Stimulated activated CD8-positive, alpha-beta memory T cell treated with anti-CD3 and anti-CD28 coated beads, Interleukin-7, amount 100 ng/mL, for 48 hours (primary cell): Measurements from ENCODE around the gene PLEKHA3.
A peak's percentile ranks its signal among the peaks of the same experiment; 100 is the strongest.
"Not testable (repeated sequence)": the region's sequence is repeated elsewhere in the genome, so short reads cannot be mapped to it uniquely, and the experiment has no call there.

ENCODE experiments used
- DNase-seq, 2 donors: peaks; one replicate each; pipeline ENCODE4 v3.0.0-alpha.2; 2020; ENCODE audit warnings: low read depth in 1 of 2; ENCODE audit errors: extremely low read depth in 1 of 2

The PLEKHA3 gene

DNA sequence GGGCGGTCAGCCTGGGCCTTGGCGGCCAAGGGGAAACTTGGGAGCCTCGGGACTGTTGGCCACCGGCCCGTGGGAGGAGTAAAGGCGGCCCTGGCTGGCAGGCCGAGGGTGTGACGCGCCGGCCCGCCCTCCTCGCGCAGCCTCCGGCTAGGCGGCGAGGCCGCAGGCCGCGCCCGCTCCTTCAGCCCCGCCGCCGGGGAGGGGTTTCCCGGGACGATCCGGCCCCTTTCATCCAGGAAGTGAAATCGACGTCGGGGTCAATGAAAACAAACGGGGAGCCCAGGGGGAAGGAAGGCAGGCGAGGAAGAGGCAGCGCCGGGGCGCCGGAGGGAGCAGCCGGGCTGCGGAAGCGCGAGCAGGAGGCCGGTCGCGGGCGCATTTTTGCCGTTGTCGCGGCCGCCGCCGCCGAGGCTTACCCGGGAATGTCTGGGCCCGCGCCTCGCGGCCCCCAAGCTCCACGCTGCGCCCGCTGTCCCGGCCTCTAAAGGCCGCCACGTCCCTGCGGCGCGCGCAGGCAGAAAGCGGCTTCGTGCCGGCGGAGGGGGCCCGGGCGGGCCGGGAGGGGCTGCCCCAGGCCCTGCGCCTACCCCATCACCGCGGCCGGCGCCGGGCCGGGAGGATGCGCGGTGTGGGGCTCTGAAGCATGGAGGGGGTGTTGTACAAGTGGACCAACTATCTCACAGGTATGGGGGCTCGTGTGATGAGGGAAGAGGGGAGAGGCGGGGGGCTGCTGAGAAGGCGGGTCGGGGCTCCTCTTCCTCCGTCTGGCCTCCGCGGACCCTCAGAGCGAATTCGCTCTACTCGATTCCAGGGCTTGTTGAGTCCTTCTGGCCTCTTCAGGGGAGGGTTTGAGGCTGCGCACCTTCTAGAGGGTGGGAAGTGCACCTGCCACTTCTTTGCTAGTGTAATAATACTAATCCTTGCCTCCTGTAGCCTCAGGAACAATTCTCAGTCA lies at the start of gene PLEKHA3:
PLEKHA3 (plus strand) TSS at position 231 of the 955 bp plus-strand sequence; CDS start at position 644, 413 bp downstream.
- DNase-seq: peak; percentile 73 to 75

DNA sequence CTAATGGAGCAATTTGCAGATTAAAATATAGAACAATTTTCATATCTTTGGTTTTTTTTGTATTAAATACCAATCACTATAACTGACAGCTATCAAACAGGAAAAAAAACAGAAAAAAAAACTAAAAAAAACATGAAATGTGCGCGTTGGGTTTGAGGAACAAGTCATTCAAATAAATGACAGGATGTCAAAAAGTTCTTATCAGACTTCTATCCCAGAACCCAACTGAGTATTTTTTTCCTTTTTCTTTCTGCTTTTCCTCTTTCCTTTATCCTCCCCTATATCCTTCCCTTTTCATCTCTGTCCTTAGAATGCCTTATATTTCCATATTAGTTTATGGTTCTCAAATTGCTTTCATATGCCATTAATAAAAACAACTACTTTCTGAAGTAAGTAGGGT lies 43.6 kb upstream of the PLEKHA3 start:
- DNase-seq: no peak

DNA sequence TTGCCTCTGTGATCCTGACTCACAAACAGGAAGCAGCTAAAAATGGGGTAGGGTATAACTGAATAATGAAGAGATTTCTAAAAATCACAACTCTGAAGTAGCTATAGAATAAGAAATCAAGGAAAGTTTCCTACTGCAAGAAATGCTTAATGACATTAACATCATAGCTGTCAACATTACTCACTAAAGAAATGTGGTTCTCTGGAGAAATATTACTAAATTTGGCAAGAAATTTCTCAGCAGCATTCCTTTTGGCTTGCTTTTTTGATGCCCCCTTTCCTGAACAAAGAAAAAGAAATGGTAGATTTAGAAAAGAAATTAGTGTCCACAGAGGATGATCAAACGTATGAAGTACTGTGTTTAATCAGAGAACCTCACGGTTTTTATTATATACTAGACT lies 38.8 kb upstream of the PLEKHA3 start:
- no peak for DNase-seq

DNA sequence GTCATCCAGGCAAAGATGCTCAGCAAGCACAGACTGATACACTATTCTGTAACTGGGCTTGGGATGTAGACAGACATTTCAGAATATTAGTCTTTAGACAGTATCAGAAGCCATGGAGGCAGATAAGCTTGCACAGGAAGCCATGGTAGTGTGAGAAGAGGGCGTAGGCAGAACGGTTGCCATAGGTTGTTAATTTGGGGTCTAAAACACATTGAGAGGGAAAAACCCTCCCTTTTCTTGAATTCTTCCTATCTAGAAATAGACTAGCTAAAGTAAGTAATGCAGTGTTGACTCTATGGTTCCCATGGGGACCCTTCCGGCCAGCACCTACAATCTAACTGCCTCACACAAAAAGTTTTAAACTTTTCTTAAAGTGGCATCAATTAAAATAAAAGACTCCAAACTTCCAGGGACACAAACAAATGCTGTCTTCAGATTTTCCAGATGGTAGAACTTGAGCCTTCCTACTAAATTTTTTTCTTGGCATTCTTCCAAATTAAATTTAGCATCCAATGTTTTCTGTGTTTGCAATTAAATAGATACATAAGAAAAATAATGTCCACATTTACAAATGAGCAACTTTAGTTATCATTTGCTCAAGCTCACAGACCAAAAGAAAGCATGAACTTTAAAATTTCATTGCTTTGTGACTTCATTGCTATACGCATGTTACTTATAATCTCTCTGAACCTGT lies 31.1 kb upstream of the PLEKHA3 start:
- no peak for DNase-seq

DNA sequence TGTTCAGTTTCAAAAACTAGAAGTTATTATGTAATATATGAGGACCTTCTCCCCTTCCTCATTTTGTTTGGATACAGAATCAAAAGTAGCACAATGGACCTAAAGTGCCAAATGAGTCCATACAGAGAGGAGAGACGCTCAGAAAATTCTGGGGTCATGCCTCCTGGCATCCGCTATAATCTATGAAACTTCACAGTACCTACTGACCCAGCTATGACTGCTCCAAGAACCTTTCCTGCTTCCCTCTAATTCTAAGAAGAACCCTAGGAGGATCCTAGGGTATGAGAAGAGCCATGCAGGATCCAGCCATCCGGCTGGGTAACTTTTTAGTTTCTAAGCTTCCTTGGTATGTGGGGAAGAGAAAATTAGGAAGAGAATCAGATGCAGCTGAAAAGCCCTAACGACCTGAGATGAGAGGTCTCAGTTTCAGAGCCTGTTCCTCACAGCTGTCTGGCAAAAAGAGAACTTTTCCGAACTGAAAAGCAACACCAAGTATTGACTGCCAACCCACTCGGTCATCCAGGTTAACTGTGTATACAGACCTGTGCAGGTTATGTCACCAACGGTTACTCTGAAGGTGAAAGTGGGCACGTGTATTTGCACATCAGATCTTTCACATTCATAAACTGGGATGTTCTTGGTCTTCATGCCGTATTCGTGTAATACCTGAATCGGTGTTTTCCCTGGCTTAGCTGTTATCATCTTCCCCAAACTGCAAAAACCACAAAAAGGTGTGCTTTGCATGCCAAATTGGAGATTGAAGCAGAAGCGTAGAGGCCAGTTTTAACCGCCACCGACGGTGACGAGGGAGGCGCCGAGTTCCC lies 30.3 kb upstream of the PLEKHA3 start:
- no peak for DNase-seq

DNA sequence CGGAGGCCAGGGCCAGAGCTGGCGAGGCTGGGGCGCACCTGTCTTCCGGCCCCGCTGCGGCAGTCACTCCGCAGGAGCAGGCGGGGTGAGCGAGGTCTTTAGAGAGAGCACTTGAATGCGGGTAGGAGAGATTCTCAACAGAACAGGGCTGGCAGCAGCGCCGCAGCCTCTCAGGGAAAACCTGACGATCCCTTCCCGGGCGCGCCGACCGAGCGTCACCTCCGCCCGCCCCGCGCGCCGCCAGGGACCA lies 29.8 kb upstream of the PLEKHA3 start:
- peak in 1 of 2 donors; percentile 63 for DNase-seq

DNA sequence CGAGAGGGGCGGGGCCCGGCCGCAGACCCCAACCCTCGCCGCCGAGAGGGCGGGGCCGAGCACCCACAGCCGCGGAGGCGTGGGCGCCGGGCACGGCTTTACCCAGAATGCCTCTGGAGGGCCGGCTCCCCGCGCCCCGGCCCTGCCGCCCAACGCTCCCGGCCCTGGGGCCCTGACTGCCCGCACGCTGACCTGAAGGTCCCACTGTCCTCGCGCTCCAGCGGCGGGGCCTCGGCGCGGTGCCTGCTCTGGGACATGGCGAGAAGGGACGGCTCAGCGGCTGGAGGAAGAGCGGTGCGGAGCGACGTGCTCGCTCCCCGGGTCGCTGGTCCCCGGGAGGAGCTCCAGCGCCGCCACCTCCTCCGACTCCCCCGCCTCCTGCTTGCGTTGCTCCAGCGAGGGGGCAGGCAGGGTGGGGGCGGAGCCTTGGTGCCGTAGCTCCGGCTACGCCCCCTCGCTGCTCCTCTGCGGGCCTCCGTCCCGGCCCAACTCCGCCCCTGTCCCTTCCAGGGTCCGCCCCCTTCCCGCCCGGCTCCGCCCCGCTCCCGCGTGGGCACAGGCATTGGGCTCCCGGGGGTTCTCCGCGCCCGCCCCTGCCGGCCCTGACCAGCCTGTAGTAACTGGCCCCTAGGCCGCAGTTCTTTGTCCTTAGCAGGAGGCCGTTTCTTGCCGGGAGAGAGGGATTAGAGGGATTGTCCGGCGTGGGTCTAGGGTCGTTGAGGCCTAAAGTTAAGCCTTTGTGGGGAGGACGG lies 29.3 kb upstream of the PLEKHA3 start, which contains the start of the genes PJVK and PRKRA:
PJVK (plus strand) TSS at position 605 of the 752 bp plus-strand sequence. CDS start 2,032 bp downstream, outside the sequence.
PRKRA (minus strand) TSS at position 402 of the 752 bp plus-strand sequence; CDS start at position 257, 145 bp downstream.
- DNase-seq: peak; percentile 91 to 92

DNA sequence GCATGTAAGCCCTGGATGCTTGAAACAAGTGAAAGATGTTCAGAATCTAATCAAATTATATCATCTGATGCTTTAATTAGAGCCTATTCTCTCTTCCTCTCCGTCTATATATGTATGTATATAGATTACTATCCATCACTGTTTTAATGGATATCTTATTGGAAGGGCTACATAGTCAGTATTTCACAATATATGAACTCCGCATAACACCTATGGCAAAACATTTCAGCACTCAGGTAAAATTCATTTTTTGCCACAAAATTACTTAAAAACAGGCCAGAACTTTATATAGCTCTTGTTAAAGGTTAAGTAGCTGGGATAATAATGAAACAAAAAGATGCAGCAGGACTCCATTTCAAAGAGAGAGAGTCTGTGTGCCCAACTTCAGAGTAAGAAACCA lies 27.9 kb upstream of the PLEKHA3 start:
- DNase-seq: no peak

DNA sequence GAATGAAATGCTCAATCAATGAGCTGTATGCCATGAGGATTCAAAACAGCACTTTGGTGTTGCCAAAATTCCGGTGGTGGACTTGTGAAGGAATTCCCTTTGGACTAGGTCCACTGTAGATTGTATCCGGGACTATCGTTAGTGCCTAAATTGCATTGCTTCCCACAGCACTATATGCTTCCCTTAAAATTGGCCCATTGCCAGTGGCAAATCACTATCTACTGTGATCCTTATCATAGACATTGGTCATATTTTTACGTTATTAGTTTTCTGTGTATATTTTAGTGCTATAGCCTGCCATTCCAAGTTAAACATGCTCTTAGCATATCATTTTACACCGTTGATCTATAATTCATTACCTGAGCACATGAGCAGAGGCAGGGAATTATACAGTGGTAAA lies 27.4 kb upstream of the PLEKHA3 start:
- no peak for DNase-seq

DNA sequence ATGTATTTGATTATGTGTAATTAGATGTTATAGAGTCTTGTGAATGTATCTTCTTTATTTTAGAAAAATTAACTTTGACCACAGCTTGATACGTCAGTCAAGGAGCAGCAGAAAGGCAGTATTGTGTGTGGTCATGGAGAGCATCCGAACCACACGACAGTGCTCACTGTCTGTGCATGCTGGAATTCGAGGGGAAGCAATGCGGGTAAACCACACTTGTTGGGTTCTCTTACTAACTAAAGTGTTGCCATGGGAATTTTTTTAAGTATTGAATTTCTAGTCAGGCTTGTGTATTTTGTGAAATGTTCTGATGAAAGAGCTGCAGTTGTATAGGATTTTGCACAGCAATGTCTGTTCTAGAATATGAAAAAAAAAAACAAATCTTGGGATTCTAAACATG lies 24.3 kb upstream of the PLEKHA3 start:
- DNase-seq: no peak

DNA sequence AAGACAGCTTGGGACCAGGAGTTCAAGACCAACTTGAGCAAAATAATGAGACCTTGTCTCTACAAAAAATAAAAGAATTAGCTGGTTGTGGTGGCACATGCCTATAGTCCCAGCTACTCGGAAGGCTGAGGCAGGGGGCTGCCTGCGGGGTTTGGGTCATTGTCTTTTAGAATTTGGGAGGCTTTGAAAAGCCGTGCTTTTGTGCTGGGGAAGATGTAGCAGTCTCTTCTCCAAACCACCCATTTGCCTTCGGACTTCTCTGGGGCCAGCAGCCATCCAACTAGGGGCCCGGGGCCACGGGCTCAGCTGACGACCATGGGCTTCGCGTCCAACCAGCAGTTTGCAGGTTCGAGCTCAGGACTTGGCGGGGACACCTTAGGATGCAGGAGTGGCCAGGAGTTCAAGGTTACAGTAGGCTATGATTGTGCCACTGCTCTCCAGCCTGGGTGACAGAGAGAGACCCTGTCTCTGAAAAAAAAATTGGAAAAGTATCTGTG lies 22.8 kb upstream of the PLEKHA3 start:
- DNase-seq: no peak

DNA sequence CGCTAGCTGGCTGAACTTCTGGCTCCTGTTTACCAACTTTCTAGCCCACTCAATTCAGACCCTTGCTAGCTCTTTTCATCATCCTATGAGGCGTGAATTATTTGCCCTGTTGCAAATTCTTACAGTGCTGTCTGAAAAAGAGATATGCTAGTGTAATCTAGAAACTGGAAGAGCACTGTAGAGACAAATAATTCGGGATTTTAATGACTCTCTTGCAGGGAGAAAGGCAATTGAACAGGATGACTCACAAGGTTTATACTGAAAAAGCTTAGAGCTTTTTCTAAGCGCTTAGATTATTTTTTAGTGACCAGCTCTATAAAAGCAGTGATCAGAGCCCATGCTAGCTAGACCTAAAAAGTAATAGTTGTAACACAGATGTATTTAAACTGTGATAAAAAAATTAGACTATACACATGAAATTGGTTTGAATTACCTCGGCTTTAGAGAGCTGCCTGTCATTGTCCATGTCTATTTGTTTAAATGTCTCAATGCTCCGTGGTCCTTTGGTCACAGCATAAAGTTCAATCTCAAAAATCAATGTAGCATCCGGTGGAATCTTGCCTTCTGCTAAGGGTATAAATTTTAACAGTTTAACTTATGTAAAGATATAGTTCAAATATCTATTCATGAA lies 10.9 kb upstream of the PLEKHA3 start:
- DNase-seq: no peak

DNA sequence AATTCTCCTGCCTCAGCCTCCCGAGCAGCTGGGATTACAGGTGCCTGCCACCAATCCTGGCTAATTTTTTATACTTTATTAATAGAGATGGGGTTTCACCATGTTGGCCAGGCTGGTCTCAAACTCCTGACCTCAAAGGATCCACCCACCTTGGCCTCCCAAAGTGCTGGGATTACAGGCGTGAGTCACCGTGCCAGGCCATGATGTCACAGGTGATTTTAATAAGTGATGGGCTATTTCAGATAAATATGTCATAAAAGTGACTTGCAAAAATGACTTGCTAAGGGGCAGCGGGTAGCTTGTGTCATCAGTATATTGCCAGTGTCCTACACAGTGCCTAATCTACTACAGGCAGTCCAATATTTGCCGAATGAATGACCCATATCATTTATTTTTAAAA lies 8.9 kb upstream of the PLEKHA3 start:
- not testable (repeated sequence) for DNase-seq

DNA sequence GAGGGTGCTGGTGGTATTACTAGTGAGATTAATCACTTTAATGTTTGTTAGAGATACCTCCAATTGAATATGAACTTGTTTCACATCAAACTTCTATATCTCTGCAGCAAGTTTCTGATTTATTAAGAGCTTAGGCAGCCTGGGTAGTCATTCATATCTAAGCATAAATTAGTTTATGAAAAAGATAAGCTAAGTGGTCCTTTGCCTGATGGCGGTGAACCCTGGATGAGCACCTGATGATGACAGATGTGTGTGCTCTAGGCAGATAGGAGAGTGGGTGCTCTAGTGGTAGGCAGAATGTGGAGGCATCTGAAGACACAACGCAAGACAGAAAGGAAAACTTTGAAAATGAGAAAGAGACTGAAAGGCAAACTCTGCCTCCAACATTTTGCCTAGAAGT lies 6.9 kb upstream of the PLEKHA3 start:
- no peak for DNase-seq

DNA sequence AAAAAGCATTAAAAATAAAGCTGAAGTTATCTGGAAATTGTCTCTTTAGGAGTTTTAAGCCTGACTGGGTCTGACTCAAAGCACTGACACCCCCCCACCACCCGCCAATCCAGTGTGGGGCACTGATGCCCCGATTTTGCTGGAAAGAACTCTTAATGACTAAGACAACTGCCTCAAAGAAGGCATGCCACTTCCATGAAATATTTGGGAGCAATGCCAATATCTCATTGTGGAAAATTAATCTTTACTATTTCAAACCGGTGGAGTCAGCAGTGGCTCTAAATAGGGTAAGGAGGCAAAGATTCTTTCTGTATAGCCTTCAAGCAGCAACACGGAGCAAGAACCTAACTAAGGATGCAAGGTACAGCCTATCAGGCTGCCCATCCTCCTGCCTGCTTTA lies 6.3 kb upstream of the PLEKHA3 start:
- no peak for DNase-seq

DNA sequence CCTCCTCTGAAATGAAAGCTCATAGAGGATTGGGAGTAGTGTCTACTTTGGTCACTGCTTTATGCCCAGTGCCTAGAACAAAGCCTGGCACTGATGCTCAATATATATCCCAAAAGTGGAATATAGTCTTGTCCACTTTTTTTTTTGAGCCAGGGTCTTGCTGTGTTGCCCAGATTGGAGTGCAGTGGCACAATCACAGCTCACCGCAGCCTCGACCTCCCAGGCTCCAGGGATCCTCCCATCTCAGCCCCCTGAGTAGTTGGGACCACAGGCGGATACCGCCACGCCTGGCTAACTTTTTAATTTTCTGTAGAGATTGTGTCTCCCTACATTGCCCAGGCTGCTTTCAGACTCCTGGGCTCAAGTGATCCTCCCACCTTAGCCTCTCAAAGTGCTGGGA lies 5.7 kb upstream of the PLEKHA3 start:
- no peak for DNase-seq

DNA sequence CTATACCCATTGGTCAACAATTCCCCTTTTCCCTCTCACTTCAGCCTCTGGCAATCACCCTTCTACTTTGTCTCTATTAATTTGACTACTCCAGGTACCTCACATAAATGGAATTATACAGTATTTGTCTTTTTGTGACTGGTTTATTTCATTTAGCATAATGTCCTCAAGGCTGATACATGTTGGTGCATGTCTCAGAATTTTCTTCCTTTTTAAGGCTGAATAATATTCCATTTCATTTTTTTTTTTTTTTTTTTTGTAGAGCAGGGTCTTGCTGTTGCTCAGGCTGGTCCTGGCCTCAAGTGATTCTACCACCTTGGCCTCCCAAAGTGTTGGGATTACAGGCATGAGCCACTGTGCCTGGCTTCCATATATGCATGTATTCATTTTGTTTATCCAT lies 3.8 kb upstream of the PLEKHA3 start:
- no peak for DNase-seq

DNA sequence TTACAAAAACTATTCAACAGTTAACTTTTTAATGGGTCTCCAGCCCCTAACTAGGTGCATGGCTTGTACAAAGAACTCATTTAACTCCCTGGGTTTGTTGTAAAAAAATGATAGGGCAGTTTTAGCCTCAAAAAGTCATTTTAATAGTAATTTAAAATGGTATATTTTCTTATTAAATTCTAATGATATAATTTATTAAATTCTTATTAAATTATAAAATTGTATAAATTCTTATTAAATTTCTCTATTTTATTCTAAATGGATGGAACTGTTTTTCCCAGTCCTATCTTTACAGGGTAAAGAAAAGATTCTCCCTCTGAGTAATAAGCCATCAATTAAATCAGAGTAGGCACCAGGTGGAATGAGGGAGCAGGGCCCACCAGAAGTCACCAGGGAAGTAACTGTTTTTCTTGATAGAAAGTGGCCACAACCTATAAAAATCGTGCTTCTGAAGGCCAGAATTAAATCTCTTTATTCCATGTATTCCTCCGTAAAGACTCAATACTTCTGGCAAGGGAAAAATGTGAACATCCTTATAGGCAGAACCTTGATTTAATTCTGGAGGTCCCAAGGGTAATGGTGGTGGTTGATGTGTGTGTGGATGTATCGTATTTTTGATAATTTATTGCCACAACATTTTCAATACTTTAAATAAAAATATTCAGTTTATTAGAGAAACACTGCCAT lies 2.7 kb upstream of the PLEKHA3 start:
- DNase-seq: no peak

DNA sequence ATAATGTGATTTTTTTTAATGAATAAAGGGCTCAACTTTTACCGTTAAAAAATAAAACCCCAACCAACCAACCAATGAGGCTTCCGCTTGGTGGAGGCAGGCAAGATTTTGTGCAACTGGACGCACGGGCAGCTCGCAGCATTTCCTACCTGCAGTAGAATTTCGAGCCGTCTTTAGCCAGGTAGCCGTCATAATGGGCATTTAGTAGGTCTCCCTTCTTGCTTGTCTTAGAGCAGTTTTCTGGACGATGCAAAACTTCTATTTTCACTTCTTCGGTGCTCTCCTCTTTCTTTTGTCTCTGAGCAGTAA lies 2.2 kb upstream of the PLEKHA3 start:
- DNase-seq: no peak
